Activated naive CD8-positive, alpha-beta T cell treated with anti-CD3 and anti-CD28 coated beads, Interleukin-2, amount 50 U/mL, for 24 hours (primary cell): Measurements from ENCODE around the gene YPEL3.

Source experiments
- ATAC-seq: fragments of 150-1000 bp; cut with Tn5 transposase; one replicate; pipeline ENCODE4 v1.10.0; 2021
- DNase-seq: peaks from one replicate; pipeline ENCODE4 v3.0.0; 2021
- H3K27ac Mint-ChIP-seq: one replicate; pipeline ENCODE4 v1.8.0; 2021; ENCODE audit warnings: mild to moderate bottlenecking, mixed read lengths
- H3K27me3 Mint-ChIP-seq: one replicate; pipeline ENCODE4 v1.8.0; 2021; ENCODE audit warnings: mixed read lengths
- H3K36me3 Mint-ChIP-seq: one replicate; pipeline ENCODE4 v1.8.0; 2021; ENCODE audit warnings: low read depth, mixed read lengths
- H3K4me1 Mint-ChIP-seq: one replicate; pipeline ENCODE4 v1.8.0; 2021; ENCODE audit warnings: mixed read lengths
- H3K4me3 Mint-ChIP-seq: one replicate; pipeline ENCODE4 v1.8.0; 2021; ENCODE audit warnings: mild to moderate bottlenecking, moderate library complexity, mixed read lengths
- H3K9me3 Mint-ChIP-seq: one replicate; pipeline ENCODE4 v1.8.0; 2021; ENCODE audit warnings: mixed read lengths

Gene YPEL3

GRCh38 chr16:30075503-30076275 is 20.3 kb downstream of the YPEL3 start, which contains the start of gene PPP4C:
Gene PPP4C, plus strand, starts transcription at chr16:30075994. Its CDS starts 384 bp downstream, at chr16:30076378.
- ATAC-seq: peak; percentile 86
- Mint-ChIP-seq H3K27me3 (no peaks in the 10 kb centered on the region), H3K36me3 (peaks cover 55% of the 10 kb centered on the region)

GRCh38 chr16:30070490-30070889 is 25.5 kb downstream of the YPEL3 start:
- DNase-seq (no peak), ATAC-seq (no peak)
- peaks cover 40% of the 10 kb centered on the region for H3K4me1 Mint-ChIP-seq
- no peaks in the 10 kb centered on the region for H3K27me3 Mint-ChIP-seq
- H3K36me3 Mint-ChIP-seq: peaks cover 72% of the 10 kb centered on the region
- H3K9me3 Mint-ChIP-seq: no peaks in the 10 kb centered on the region
- peak overlapping the region; percentile 58 for H3K27ac Mint-ChIP-seq
- peak overlapping the region; percentile 27 for H3K4me3 Mint-ChIP-seq

More at GRCh38 chr16:30075503-30076275, 20.3 kb downstream of the YPEL3 start, which contains the start of gene PPP4C:
- DNase-seq: peak; percentile 93
- H3K27ac Mint-ChIP-seq: peak within 1 kb of the TSS; percentile 95
- no peaks in the 10 kb centered on the region for H3K9me3 Mint-ChIP-seq
- H3K4me3 Mint-ChIP-seq: peak within 1 kb of the TSS; percentile 93
- peaks cover 32% of the 10 kb centered on the region for H3K4me1 Mint-ChIP-seq

- DNase-seq (no peak), ATAC-seq (no peak)
- H3K4me1 Mint-ChIP-seq: peaks cover 38% of the 10 kb centered on the region
- H3K4me3 Mint-ChIP-seq: peak overlapping the region; percentile 28
- H3K27me3 Mint-ChIP-seq: no peaks in the 10 kb centered on the region
- H3K36me3 Mint-ChIP-seq: peaks cover 75% of the 10 kb centered on the region
- H3K9me3 Mint-ChIP-seq: no peaks in the 10 kb centered on the region
- H3K27ac Mint-ChIP-seq: peak overlapping the region; percentile 85
Observed at GRCh38 chr16:30069611-30070462, 26.2 kb downstream of the YPEL3 start.

GRCh38 chr16:30068750-30069610 is 27.0 kb downstream of the YPEL3 start:
- H3K36me3 Mint-ChIP-seq: peaks cover 77% of the 10 kb centered on the region

DNA sequence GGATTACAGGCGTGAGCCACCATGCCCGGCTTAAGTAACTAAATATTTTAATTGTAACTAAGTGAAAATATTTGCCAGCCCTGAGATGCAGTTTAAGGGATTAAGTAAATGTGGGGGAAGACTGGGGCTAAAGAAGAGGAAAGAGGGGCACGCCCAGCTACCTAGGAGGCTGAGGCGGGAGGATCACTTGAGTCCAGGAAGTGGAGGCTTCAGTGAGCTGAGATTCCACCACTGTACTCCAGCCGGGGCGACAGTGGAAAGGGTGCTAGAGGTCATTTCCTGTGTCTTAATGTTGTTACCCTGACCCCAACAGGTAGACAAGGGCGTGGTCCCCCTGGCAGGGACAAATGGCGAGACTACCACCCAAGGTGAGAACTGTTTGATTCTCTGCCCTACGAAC is 27.7 kb downstream of the YPEL3 start:
- no peaks in the 10 kb centered on the region for H3K9me3 Mint-ChIP-seq
- peaks cover 42% of the 10 kb centered on the region for H3K4me1 Mint-ChIP-seq
- ATAC-seq (no peak), DNase-seq (no peak)
- H3K4me3 Mint-ChIP-seq: peak overlapping the region; percentile 64
- no peaks in the 10 kb centered on the region for H3K27me3 Mint-ChIP-seq
- H3K36me3 Mint-ChIP-seq: peaks cover 75% of the 10 kb centered on the region
- peak overlapping the region; percentile 85 for H3K27ac Mint-ChIP-seq

More at GRCh38 chr16:30068750-30069610, 27.0 kb downstream of the YPEL3 start:
- Mint-ChIP-seq H3K27ac (peak overlapping the region; percentile 85), H3K4me1 (peaks cover 35% of the 10 kb centered on the region), H3K4me3 (peak overlapping the region; percentile 64), H3K27me3 (no peaks in the 10 kb centered on the region), H3K9me3 (no peaks in the 10 kb centered on the region)
- ATAC-seq (no peak), DNase-seq (peak; percentile 60)

DNA sequence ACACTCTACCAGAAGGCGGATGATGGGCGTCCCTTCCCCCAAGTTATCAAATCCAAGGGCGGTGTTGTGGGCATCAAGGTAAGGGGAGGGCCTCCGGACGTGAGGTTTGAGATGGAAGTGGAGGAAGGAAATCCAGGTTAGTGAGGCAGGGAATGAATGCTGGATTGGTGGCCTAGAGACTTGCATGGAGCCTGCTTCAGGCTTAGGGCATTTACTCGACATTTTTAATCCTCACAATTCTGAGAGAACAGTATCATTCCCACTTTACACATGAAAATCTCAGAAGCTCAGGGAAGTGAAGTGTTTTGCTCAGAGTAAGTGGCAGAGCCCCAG is 28.5 kb downstream of the YPEL3 start:
- H3K4me1 Mint-ChIP-seq: peaks cover 45% of the 10 kb centered on the region
- no peak for ATAC-seq
- DNase-seq: no peak
- H3K36me3 Mint-ChIP-seq: peaks cover 72% of the 10 kb centered on the region
- H3K4me3 Mint-ChIP-seq: peak overlapping the region; percentile 91
- H3K27ac Mint-ChIP-seq: peak overlapping the region; percentile 95
- no peaks in the 10 kb centered on the region for H3K9me3 Mint-ChIP-seq
- H3K27me3 Mint-ChIP-seq: no peaks in the 10 kb centered on the region

GRCh38 chr16:30066761-30067583 is 29.0 kb downstream of the YPEL3 start:
- ATAC-seq: no peak
- Mint-ChIP-seq H3K4me3 (peak overlapping the region; percentile 91), H3K9me3 (no peaks in the 10 kb centered on the region), H3K27me3 (no peaks in the 10 kb centered on the region), H3K4me1 (peaks cover 45% of the 10 kb centered on the region), H3K27ac (peak overlapping the region; percentile 95), H3K36me3 (peaks cover 69% of the 10 kb centered on the region)
- no peak for DNase-seq

- no peak for ATAC-seq
- Mint-ChIP-seq H3K36me3 (peaks cover 62% of the 10 kb centered on the region), H3K4me1 (peaks cover 45% of the 10 kb centered on the region), H3K4me3 (peak overlapping the region; percentile 91), H3K27me3 (no peaks in the 10 kb centered on the region), H3K9me3 (no peaks in the 10 kb centered on the region), H3K27ac (peak overlapping the region; percentile 95)
- DNase-seq: peak; percentile 55
Observed at GRCh38 chr16:30065943-30066760, 29.9 kb downstream of the YPEL3 start.

DNA sequence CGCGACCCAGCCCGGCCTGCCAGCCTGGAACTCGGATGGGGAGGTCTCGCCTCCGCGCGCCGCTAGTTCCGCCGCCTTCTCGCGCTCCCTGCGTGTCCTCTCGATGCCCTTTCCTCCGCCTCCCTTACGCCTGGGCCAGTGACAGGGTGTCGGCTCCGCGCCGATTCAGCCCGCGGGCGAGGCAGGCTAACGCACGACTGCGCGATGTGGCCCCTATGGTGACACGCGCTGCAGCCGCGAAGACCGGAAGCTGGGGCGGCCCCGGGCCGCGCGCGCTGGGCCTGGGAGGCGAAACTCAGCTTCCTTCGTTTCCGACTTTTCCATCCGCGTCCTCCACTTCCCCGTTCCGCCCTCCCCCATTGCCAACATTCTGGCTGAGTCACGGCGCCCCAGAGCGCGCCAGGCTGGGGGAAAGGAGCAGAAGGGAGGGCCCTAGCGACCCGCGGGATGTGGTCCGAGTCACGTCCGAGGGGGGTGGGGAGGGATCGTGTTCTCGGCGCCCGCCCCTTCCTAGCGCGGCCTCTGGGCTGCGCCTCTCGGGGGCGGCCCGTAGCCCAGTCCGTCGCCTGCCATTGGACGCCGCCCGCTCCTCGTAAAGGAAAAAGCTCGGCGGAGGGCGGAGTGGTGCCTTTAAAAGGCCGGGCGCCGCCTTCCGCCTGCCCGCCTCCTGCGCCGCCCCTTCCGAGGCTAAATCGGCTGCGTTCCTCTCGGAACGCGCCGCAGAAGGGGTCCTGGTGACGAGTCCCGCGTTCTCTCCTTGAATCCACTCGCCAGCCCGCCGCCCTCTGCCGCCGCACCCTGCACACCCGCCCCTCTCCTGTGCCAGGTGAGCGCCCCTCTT is 30.7 kb downstream of the YPEL3 start, which contains the start of gene ALDOA:
Gene ALDOA (plus strand): TSS at position 659 of the 841 bp plus-strand sequence. CDS start 1,138 bp downstream, outside the sequence.
- peak; percentile 87 for ATAC-seq
- H3K27ac Mint-ChIP-seq: peak within 1 kb of the TSS; percentile 95
- peaks cover 55% of the 10 kb centered on the region for H3K36me3 Mint-ChIP-seq
- H3K9me3 Mint-ChIP-seq: no peaks in the 10 kb centered on the region
- H3K27me3 Mint-ChIP-seq: no peaks in the 10 kb centered on the region
- H3K4me3 Mint-ChIP-seq: peak within 1 kb of the TSS; percentile 91
- peaks cover 43% of the 10 kb centered on the region for H3K4me1 Mint-ChIP-seq
- DNase-seq: peak; percentile 99

- H3K36me3 Mint-ChIP-seq: peaks cover 50% of the 10 kb centered on the region
- no peaks in the 10 kb centered on the region for H3K9me3 Mint-ChIP-seq
- H3K27me3 Mint-ChIP-seq: no peaks in the 10 kb centered on the region
- DNase-seq (no peak), ATAC-seq (no peak)
- H3K4me1 Mint-ChIP-seq: peaks cover 41% of the 10 kb centered on the region
- H3K27ac Mint-ChIP-seq: peak overlapping the region; percentile 95
- H3K4me3 Mint-ChIP-seq: peak overlapping the region; percentile 91
Observed at GRCh38 chr16:30064729-30065101, 31.3 kb downstream of the YPEL3 start.

GRCh38 chr16:30063893-30064728 is 31.9 kb downstream of the YPEL3 start:
- DNase-seq (peak; percentile 77), ATAC-seq (peak; percentile 41)
- peaks cover 44% of the 10 kb centered on the region for H3K36me3 Mint-ChIP-seq
- peak overlapping the region; percentile 91 for H3K4me3 Mint-ChIP-seq
- peak overlapping the region; percentile 95 for H3K27ac Mint-ChIP-seq
- H3K9me3 Mint-ChIP-seq: no peaks in the 10 kb centered on the region
- H3K27me3 Mint-ChIP-seq: no peaks in the 10 kb centered on the region
- peaks cover 37% of the 10 kb centered on the region for H3K4me1 Mint-ChIP-seq
